UCSD-AML1 (cell line): Measurements from ENCODE around the gene F10.

Source experiments
- DNase-seq: peaks from one replicate; lab custom pipeline; 2025; ENCODE audit not compliant: unreplicated experiment; lab: John Stamatoyannopoulos, UW

F10 gene

GRCh38 chr13:113187883-113188665, 65.5 kb downstream of the F10 start:
- no peak for DNase-seq

GRCh38 chr13:113190181-113190580, 67.6 kb downstream of the F10 start:
- no peak for DNase-seq

GRCh38 chr13:113192279-113192678, 69.7 kb downstream of the F10 start:
- no peak for DNase-seq

- DNase-seq: no peak
Observed at GRCh38 chr13:113192902-113193301, 70.3 kb downstream of the F10 start.

- no peak for DNase-seq
Observed at GRCh38 chr13:113195360-113195759, 72.8 kb downstream of the F10 start.

- no peak for DNase-seq
Observed at GRCh38 chr13:113196970-113197737, 74.6 kb downstream of the F10 start.
